Body of pancreas (tissue), 4 donors: ENCODE results near the gene NLGN1. TPM values are rescaled to one million over a fixed set of nuclear protein-coding genes. Genes with fewer than 3 reads are reported as not detected.

Source experiments
- ATAC-seq: fragments of 150-250 bp; one replicate; pipeline ENCODE4 v1.9.1; 2016
- DNase-seq, 4 donors: peaks; one replicate each; pipeline ENCODE4 v3.0.0-alpha.2; 2019
- H3K27ac ChIP-seq, 4 donors: fragments of 200-600 bp; sonication (generic); 1 replicate in 3 of 4; 2 replicates in 1 of 4; pipeline versions ENCODE4 v1.5.1 to v1.6.1; 2016 to 2019; ENCODE audit warnings: mild to moderate bottlenecking in 1 of 4, mixed read lengths in 1 of 4, moderate library complexity in 1 of 4
- H3K27me3 ChIP-seq, 2 donors: fragments of 200-600 bp; sonication (generic); one replicate each; pipeline ENCODE4 v1.6.0; 2016; ENCODE audit warnings: mild to moderate bottlenecking in 1 of 2
- H3K36me3 ChIP-seq, 2 donors: fragments of 200-600 bp; sonication (generic); replicated peaks in 1 of 2; 2 replicates each; pipeline ENCODE4 v1.5.1; 2016; ENCODE audit warnings: low read depth in 2 of 2; ENCODE audit not compliant: insufficient read depth in 1 of 2
- H3K4me1 ChIP-seq: fragments of 200-600 bp; sonication (generic); one replicate; pipeline ENCODE4 v1.6.0; 2016
- H3K4me3 ChIP-seq, 2 donors: fragments of 200-600 bp; sonication (generic); 1 replicate in 1 of 2; 2 replicates in 1 of 2; pipeline ENCODE4 v1.5.1; 2016 to 2019
- H3K9me3 ChIP-seq, 3 donors: fragments of 200-600 bp; sonication (generic); 1 replicate in 2 of 3; 2 replicates in 1 of 3; pipeline ENCODE4 v1.5.1; 2016
- POLR2A ChIP-seq, 3 donors: fragments of 450-650 bp; IDR thresholded peaks; one replicate each; pipeline ENCODE4 v1.6.1; 2016; ENCODE audit warnings: antibody characterized with exemption in 3 of 3, mild to moderate bottlenecking in 2 of 3
- WGBS, 2 donors: methylation state at CpG; one replicate each; pipeline ENCODE4 v1.1.5; 2017; 5-methylcytosine and 5-hydroxymethylcytosine counted together
- intact Hi-C: fragments of 100-400 bp; cut with DNase I; formaldehyde crosslinking; loops from one replicate; pipeline ENCODE4 v1.15.1; 2023
- small RNA-seq: library from RNA; depleted of rRNA; stranded (forward); fragments of <200 nt; gene quantifications from one replicate; pipeline ENCODE3, GENCODE V24; 2016
- total RNA-seq, 2 donors: library from RNA; depleted of rRNA; stranded (reverse); fragments of >200 nt; gene quantifications; one replicate each; pipeline ENCODE4 v1.1.0, GENCODE V29; 2016
- TF ChIP-seq, protein P1 (sequence below), 7 experiments: fragments of 450-650 bp in 4 of 7; fragments of 200-600 bp in 3 of 7; sonication (generic) in 3 of 7; IDR thresholded peaks; one replicate each; pipeline ENCODE4 v1.5.1; 2016 to 2019; ENCODE audit warnings: antibody characterized with exemption in 7 of 7

NLGN1 gene
- total RNA-seq, 2 donors from 2014 or later, result 0.52 to 1.3 TPM

DNA sequence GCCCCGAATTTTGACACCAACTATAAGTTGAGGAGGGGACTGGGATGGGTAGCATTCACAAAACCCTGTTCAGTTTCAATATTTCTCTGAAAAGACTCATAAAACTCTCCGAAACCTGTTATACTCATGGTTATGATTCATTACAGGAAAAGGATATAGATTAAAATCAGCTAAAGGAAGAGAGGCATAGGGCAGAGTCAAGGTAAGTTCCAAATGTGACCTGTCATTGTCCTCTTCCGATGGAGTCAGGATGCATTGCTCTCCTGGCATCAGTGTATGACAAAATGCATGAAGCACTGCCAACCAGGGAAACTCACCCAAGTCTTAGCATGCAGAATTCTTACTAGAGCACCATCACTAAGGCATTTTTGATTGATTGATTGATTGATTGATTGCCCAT lies 936.6 kb downstream of the NLGN1 start:
- Histone ChIP-seq H3K4me1 (no peaks in the 10 kb centered on the region), H3K27ac (no peak overlapping the region), H3K9me3 (no peaks in the 10 kb centered on the region), H3K36me3 (no peaks in the 10 kb centered on the region), H3K27me3 (no peaks in the 10 kb centered on the region), H3K4me3 (no peak overlapping the region)
- TF ChIP-seq POLR2A (IDR thresholded peaks at IDR 0.05), result no peak
- TF ChIP-seq, protein P1, sequence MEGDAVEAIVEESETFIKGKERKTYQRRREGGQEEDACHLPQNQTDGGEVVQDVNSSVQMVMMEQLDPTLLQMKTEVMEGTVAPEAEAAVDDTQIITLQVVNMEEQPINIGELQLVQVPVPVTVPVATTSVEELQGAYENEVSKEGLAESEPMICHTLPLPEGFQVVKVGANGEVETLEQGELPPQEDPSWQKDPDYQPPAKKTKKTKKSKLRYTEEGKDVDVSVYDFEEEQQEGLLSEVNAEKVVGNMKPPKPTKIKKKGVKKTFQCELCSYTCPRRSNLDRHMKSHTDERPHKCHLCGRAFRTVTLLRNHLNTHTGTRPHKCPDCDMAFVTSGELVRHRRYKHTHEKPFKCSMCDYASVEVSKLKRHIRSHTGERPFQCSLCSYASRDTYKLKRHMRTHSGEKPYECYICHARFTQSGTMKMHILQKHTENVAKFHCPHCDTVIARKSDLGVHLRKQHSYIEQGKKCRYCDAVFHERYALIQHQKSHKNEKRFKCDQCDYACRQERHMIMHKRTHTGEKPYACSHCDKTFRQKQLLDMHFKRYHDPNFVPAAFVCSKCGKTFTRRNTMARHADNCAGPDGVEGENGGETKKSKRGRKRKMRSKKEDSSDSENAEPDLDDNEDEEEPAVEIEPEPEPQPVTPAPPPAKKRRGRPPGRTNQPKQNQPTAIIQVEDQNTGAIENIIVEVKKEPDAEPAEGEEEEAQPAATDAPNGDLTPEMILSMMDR (IDR thresholded peaks at IDR 0.05), result no peak
- intact Hi-C loops, result no loop called here
- DNase-seq, result no peak
- 68 to 72% methylated on average over 3 of the region's 3 CpGs for WGBS, 2 donors
- no peak for ATAC-seq

DNA sequence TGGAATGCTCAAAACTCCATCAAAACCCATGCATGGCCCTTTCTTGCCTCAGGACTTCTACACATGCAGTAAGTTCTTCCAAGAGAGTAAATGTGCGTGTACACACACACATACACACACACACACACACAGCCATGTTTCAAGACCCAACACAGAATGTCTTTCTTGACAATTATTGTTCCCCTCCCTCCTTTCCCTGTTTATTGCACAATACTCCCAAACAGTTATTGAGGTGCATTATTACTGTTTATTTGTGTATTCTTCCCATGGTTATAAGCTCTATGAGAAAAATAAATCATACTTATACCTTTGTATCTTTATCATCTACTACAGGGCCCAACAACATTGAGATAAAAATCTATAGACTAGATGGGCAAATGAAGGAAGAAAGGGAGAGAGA lies 937.8 kb downstream of the NLGN1 start:
- WGBS, 2 donors, result 65 to 76% methylated on average over 1 of the region's 1 CpG
- Histone ChIP-seq H3K4me1 (no peaks in the 10 kb centered on the region), H3K36me3 (no peaks in the 10 kb centered on the region), H3K27ac (no peak overlapping the region), H3K4me3 (no peak overlapping the region), H3K27me3 (no peaks in the 10 kb centered on the region), H3K9me3 (no peaks in the 10 kb centered on the region)
- ATAC-seq (no peak), DNase-seq (no peak)
- TF ChIP-seq, protein P1 (IDR thresholded peaks at IDR 0.05), result no peak
- TF ChIP-seq POLR2A (IDR thresholded peaks at IDR 0.05), result no peak
- intact Hi-C loops, result no loop called here

DNA sequence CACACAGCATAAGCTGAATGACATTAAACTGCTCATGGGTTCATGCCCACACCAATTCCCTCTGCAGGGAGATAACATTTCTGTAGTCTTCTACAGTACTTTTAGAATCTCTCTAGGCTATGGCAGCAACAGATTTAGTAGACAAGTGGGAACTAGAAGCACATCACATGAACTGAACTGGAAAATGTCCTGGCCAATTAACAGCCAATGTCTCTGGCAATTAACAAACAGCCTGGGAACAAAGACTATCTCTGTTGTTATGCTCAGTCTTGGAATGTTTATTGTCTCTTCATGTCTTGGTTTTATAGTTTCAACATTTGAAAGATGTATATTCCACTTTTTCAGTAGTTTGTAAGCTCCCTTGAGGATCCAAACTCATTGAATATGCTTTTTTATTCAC lies 938.4 kb downstream of the NLGN1 start:
- Histone ChIP-seq H3K4me1 (no peaks in the 10 kb centered on the region), H3K4me3 (no peak overlapping the region), H3K27ac (no peak overlapping the region), H3K36me3 (no peaks in the 10 kb centered on the region), H3K27me3 (no peaks in the 10 kb centered on the region), H3K9me3 (no peaks in the 10 kb centered on the region)
- TF ChIP-seq, protein P1 (IDR thresholded peaks at IDR 0.05), result no peak
- TF ChIP-seq POLR2A (IDR thresholded peaks at IDR 0.05), result no peak
- DNase-seq (no peak), ATAC-seq (no peak)
- intact Hi-C loops, result no loop called here

Small RNA genes lying within 50 kb of the gene (small RNA-seq; reads per million reads assigned to genes)
- not detected for gene RN7SKP234
